Endothelial cell of umbilical vein (primary cell): ENCODE results near the gene SLITRK2. TPM values are rescaled to one million over a fixed set of nuclear protein-coding genes. Genes with fewer than 3 reads are reported as not detected.

Experiments used
- BruUV-seq: library from RNA; stranded (reverse); fragments of 400-500 nt; replicated peaks from 2 replicates; lab custom pipeline; 2021; lab: Mats Ljungman, UMichigan
- CTCF ChIA-PET: fragments of 300-600, 350-600 bp; sonication (Branson Sonifier 250); formaldehyde crosslinking; loops from one replicate; lab custom pipeline; 2021; ENCODE audit warnings: antibody characterized with exemption, inconsistent platforms; lab: Charles Lee
- POLR2A ChIA-PET: fragments of 300-600, 350-600 bp; sonication (Branson Sonifier 250); formaldehyde crosslinking; loops from one replicate; lab custom pipeline; 2021; ENCODE audit warnings: antibody characterized with exemption, inconsistent platforms; lab: Charles Lee
- DNase-seq: peaks from one replicate; pipeline ENCODE4 v3.0.0-alpha.2; 2011; ENCODE audit warnings: low read depth, low spot score
- FAIRE-seq: peaks from 2 replicates; lab custom pipeline; 2011; peaks lifted over from hg19 to GRCh38; lab: Jason Lieb, UNC
- H2AFZ ChIP-seq: 2 replicates; pipeline ENCODE4 v1.6.0; 2012; ENCODE audit warnings: low read depth, low read length, control low read depth, inconsistent platforms
- H3K27ac ChIP-seq: 2 replicates; pipeline ENCODE4 v1.5.1; 2011; ENCODE audit warnings: low read depth, mild to moderate bottlenecking, control low read depth, low read length, moderate library complexity; ENCODE audit not compliant: insufficient read depth
- H3K27me3 ChIP-seq, 2 experiments: 2 replicates each; pipeline versions ENCODE4 v1.6.0 to v1.6.1; 2011; ENCODE audit warnings: low read length in 2 of 2, mixed read lengths in 1 of 2; ENCODE audit not compliant: control insufficient read depth in 2 of 2, insufficient read depth in 2 of 2
- H3K36me3 ChIP-seq, 2 experiments: 2 replicates in 1 of 2; 3 replicates in 1 of 2; pipeline ENCODE4 v1.5.1; 2011; ENCODE audit warnings: low read length in 2 of 2, mild to moderate bottlenecking in 1 of 2, moderate library complexity in 1 of 2; ENCODE audit not compliant: control insufficient read depth in 2 of 2, insufficient read depth in 2 of 2; ENCODE audit errors: extremely low read depth in 1 of 2
- H3K4me1 ChIP-seq: 3 replicates; pipeline ENCODE4 v1.5.1; 2011; ENCODE audit warnings: mild to moderate bottlenecking, low read length; ENCODE audit not compliant: control insufficient read depth, insufficient read depth; ENCODE audit errors: extremely low read depth
- H3K4me2 ChIP-seq: 2 replicates; pipeline ENCODE4 v1.6.1; 2011; ENCODE audit warnings: low read length, control low read depth, mixed read lengths; ENCODE audit not compliant: insufficient read depth
- H3K4me3 ChIP-seq, 3 experiments: fragments of 200-600 bp in 1 of 3; sonication (generic), shearing (Covaris generic) in 1 of 3; replicated peaks in 1 of 3; 2 replicates each; pipeline ENCODE4 v1.5.1; 2011 to 2016; ENCODE audit warnings: control low read depth in 3 of 3, low read length in 3 of 3, mild to moderate bottlenecking in 2 of 3, inconsistent platforms in 1 of 3, low read depth in 1 of 3, moderate library complexity in 1 of 3; ENCODE audit not compliant: insufficient read depth in 1 of 3
- H3K79me2 ChIP-seq: 2 replicates; pipeline ENCODE4 v1.6.0; 2012; ENCODE audit warnings: low read length, inconsistent platforms; ENCODE audit not compliant: control insufficient read depth, insufficient read depth
- H3K9ac ChIP-seq: replicated peaks from 2 replicates; pipeline ENCODE3; 2011; ENCODE audit warnings: low read length, control low read depth; ENCODE audit not compliant: insufficient read depth; ENCODE audit errors: extremely low read depth
- H3K9me1 ChIP-seq: replicated peaks from 3 replicates; pipeline ENCODE4 v1.6.0; 2011; ENCODE audit warnings: mild to moderate bottlenecking, low read length; ENCODE audit not compliant: control insufficient read depth, insufficient read depth; ENCODE audit errors: extremely low read depth
- H3K9me3 ChIP-seq: replicated peaks from 2 replicates; pipeline ENCODE4 v1.5.1; 2012; ENCODE audit warnings: low read length, inconsistent platforms; ENCODE audit not compliant: control insufficient read depth, insufficient read depth
- H4K20me1 ChIP-seq: replicated peaks from 2 replicates; pipeline ENCODE3; 2011; ENCODE audit warnings: mild to moderate bottlenecking, low read length; ENCODE audit not compliant: control insufficient read depth, insufficient read depth; ENCODE audit errors: extremely low read depth
- EZH2 ChIP-seq: IDR thresholded peaks from 2 replicates; pipeline ENCODE4 v1.6.1; 2012; ENCODE audit warnings: borderline replicate concordance, low read depth, mild to moderate bottlenecking, moderate library complexity, low read length, inconsistent platforms; ENCODE audit not compliant: severe bottlenecking
- FOS ChIP-seq: IDR thresholded peaks from 2 replicates; pipeline ENCODE4 v1.6.1; 2011; ENCODE audit warnings: mild to moderate bottlenecking, low read length, moderate library complexity, borderline replicate concordance; ENCODE audit not compliant: insufficient read depth
- GATA2 ChIP-seq: IDR thresholded peaks from 2 replicates; pipeline ENCODE4 v1.7.0; 2011; ENCODE audit warnings: low read depth, mild to moderate bottlenecking, moderate library complexity, mixed read lengths, low read length; ENCODE audit not compliant: insufficient read length, insufficient read depth
- JUN ChIP-seq: IDR thresholded peaks from 2 replicates; pipeline ENCODE4 v1.6.1; 2011; ENCODE audit warnings: borderline replicate concordance, low read depth; ENCODE audit not compliant: insufficient read length, insufficient read depth
- MYC ChIP-seq: IDR thresholded peaks from one replicate; pipeline ENCODE4 v1.6.1; 2011; ENCODE audit warnings: mild to moderate bottlenecking, low read depth, low read length
- POLR2A ChIP-seq: IDR thresholded peaks from 2 replicates; pipeline ENCODE4 v1.6.1; 2012; ENCODE audit warnings: low read depth, mild to moderate bottlenecking, control low read depth, low read length
- POLR2AphosphoS5 ChIP-seq: IDR thresholded peaks from 2 replicates; pipeline ENCODE4 v1.6.1; 2012; ENCODE audit warnings: low read depth, mild to moderate bottlenecking, control low read depth, low read length, moderate library complexity; ENCODE audit not compliant: insufficient read depth
- dilution Hi-C: fragments of 300-500 bp; cut with MboI; formaldehyde crosslinking; loops from one replicate; pipeline ENCODE4 v1.15.0; 2019; ENCODE audit warnings: low sequenced_read_pairs; ENCODE audit not compliant: extremely low pct_ligation_motif_present
- intact Hi-C: fragments of 100-400 bp; cut with micrococcal nuclease; formaldehyde crosslinking; loops from one replicate; pipeline ENCODE4 v1.10.0; 2022
- polyA plus RNA-seq, 4 experiments: library from polyadenylated mRNA; depleted of rRNA in 3 of 4; stranded (reverse) in 3 of 4; unstranded in 1 of 4; fragments of >200 nt; gene quantifications; 2 replicates each; pipeline versions ENCODE4 v1.2.1 to v1.2.3, GENCODE V29; 2011 to 2012; ENCODE audit warnings: missing spikeins in 1 of 4
- total RNA-seq: library from RNA; stranded (reverse); gene quantifications from 2 replicates; pipeline ENCODE4 v1.2.3, GENCODE V29; 2021
- TF ChIP-seq, protein P1 (sequence below): IDR thresholded peaks from 2 replicates; pipeline ENCODE4 v1.6.1; 2011; ENCODE audit not compliant: insufficient read depth, insufficient read length
- TF ChIP-seq, protein P2 (sequence below), 2 donors: IDR thresholded peaks; 1 replicate in 1 of 2; 2 replicates in 1 of 2; pipeline ENCODE4 v1.5.1; 2011; ENCODE audit warnings: low read length in 2 of 2, mild to moderate bottlenecking in 2 of 2, moderate library complexity in 2 of 2, control low read depth in 1 of 2, inconsistent platforms in 1 of 2, low read depth in 1 of 2; ENCODE audit not compliant: insufficient read depth in 1 of 2; ENCODE audit errors: extremely low read depth in 1 of 2

The SLITRK2 gene
- total and polyA plus RNA-seq, 2 donors (not counting 3 experiments of a cell fraction or from before 2014, with no cell fraction given) = not detected

DNA sequence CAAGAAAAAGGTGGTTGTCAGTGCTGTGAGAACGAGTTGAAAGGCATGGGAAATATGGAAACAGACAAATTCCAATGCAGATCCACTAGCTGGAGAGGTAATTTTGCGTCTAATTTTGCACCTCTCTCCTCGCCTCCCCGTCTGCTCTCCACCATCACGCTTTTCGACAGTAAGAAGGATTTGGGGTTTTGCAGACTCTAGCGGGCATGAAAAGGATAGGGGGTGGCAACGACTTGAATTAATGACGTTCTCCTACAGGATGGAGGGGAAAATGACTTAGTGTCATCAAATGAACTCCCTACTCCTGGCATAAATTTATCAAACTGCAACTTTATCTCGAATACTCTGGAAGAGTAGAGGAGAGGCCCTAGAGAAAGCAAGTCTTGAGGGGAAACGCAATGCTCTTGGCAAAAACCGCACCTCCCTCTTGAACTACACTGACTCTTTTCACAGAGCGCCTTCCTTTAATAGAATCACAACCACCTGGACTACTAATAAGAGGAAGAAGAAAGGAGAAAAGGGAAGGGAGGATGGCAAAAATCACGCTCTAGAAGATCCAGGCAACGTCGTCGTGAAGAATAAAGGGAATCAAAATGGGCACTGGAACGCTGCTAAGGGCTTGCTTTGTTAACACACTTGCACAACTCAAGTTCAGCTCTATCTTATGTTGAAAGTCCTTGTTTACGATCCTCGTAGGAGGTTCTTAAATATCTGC, 871 bp upstream of the SLITRK2 start:
- H3K27me3 ChIP-seq = no peaks in the 10 kb centered on the region
- H3K9me3 ChIP-seq = no peaks in the 10 kb centered on the region
- TF ChIP-seq, protein P1, sequence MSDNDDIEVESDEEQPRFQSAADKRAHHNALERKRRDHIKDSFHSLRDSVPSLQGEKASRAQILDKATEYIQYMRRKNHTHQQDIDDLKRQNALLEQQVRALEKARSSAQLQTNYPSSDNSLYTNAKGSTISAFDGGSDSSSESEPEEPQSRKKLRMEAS = no peak
- no peak for TF ChIP-seq EZH2
- no peak for TF ChIP-seq JUN
- no peak for TF ChIP-seq POLR2AphosphoS5
- TF ChIP-seq, protein P2, sequence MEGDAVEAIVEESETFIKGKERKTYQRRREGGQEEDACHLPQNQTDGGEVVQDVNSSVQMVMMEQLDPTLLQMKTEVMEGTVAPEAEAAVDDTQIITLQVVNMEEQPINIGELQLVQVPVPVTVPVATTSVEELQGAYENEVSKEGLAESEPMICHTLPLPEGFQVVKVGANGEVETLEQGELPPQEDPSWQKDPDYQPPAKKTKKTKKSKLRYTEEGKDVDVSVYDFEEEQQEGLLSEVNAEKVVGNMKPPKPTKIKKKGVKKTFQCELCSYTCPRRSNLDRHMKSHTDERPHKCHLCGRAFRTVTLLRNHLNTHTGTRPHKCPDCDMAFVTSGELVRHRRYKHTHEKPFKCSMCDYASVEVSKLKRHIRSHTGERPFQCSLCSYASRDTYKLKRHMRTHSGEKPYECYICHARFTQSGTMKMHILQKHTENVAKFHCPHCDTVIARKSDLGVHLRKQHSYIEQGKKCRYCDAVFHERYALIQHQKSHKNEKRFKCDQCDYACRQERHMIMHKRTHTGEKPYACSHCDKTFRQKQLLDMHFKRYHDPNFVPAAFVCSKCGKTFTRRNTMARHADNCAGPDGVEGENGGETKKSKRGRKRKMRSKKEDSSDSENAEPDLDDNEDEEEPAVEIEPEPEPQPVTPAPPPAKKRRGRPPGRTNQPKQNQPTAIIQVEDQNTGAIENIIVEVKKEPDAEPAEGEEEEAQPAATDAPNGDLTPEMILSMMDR (IDR thresholded peaks at IDR 0.05; ENCODE audit: extremely low read depth in 1 of 2, insufficient read depth in 1 of 2, low read depth in 1 of 2, low read length in 2 of 2) = no peak
- TF ChIP-seq GATA2 = no peak
- no peak for TF ChIP-seq FOS
- TF ChIP-seq MYC = no peak
- no peak for TF ChIP-seq POLR2A
- BruUV-seq = no TSS peak
- H3K27ac ChIP-seq = no peak overlapping the region
- no peak overlapping the region for H3K4me3 ChIP-seq
- no peak overlapping the region for H3K4me2 ChIP-seq
- no peaks in the 10 kb centered on the region for H3K36me3 ChIP-seq
- H2AFZ ChIP-seq = no peak overlapping the region
- no peaks in the 10 kb centered on the region for H3K4me1 ChIP-seq
- H3K9ac ChIP-seq = no peak overlapping the region
- no peaks in the 10 kb centered on the region for H3K9me1 ChIP-seq
- POLR2A ChIA-PET = no interaction called here
- intact Hi-C loops = no loop called here
- CTCF ChIA-PET = no interaction called here
- no peak for DNase-seq
- no peaks in the 10 kb centered on the region for H4K20me1 ChIP-seq
- dilution Hi-C loops = no loop called here
- H3K79me2 ChIP-seq = no peaks in the 10 kb centered on the region
- FAIRE-seq = no peak
